ENCODE results near the gene NRL.
A peak's percentile ranks its signal among the peaks of the same experiment; 100 is the strongest.
"Not testable (repeated sequence)": the region's sequence is repeated elsewhere in the genome, so short reads cannot be mapped to it uniquely, and the experiment has no call there.

NRL gene

DNA sequence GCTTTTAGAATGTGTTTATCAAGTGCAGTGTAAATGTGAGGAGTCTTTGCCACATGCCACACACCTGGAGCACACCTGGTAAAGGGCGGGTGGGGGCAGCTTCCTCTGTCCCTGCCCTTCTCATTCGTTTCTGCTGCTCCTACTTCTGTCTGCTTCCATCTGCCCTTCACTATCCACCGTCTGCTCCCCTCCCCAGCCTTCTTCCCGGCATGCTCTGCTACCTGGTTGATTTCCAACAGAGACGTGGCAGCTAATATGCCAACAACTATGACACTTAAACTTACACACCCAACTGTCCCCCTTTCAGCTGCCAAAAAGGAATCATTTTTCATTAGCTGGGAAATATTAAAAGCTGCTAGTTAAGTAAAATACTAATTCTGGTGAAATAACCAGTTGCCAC is 72.0 kb downstream of the NRL start:
- H3K4me3 ChIP-seq (ENCODE audit: low read length), result no peak overlapping the region
- no peaks in the 10 kb centered on the region for H3K27me3 ChIP-seq (ENCODE audit: low read depth, low read length)
- H3K79me2 ChIP-seq (ENCODE audit: low read length), result no peaks in the 10 kb centered on the region
- peaks cover 2% of the 10 kb centered on the region; the same call in 1 of the 2 replicates for H3K4me1 ChIP-seq (ENCODE audit: low read length)
- no peak overlapping the region for H3K4me2 ChIP-seq (ENCODE audit: low read length)
- no peak overlapping the region for H3K9ac ChIP-seq (ENCODE audit: low read length)
- H3K36me3 ChIP-seq (replicated peaks; ENCODE audit: low read depth, low read length), result no peaks in the 10 kb centered on the region
- no peak for TF ChIP-seq EZH2phosphoT487 (IDR thresholded peaks at IDR 0.05; ENCODE audit: low read depth)
- TF ChIP-seq, protein P1, sequence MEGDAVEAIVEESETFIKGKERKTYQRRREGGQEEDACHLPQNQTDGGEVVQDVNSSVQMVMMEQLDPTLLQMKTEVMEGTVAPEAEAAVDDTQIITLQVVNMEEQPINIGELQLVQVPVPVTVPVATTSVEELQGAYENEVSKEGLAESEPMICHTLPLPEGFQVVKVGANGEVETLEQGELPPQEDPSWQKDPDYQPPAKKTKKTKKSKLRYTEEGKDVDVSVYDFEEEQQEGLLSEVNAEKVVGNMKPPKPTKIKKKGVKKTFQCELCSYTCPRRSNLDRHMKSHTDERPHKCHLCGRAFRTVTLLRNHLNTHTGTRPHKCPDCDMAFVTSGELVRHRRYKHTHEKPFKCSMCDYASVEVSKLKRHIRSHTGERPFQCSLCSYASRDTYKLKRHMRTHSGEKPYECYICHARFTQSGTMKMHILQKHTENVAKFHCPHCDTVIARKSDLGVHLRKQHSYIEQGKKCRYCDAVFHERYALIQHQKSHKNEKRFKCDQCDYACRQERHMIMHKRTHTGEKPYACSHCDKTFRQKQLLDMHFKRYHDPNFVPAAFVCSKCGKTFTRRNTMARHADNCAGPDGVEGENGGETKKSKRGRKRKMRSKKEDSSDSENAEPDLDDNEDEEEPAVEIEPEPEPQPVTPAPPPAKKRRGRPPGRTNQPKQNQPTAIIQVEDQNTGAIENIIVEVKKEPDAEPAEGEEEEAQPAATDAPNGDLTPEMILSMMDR (IDR thresholded peaks at IDR 0.05; ENCODE audit: low read depth, low read length), result no peak
- no peak overlapping the region for H3K27ac ChIP-seq (ENCODE audit: low read length)
- no peak overlapping the region for H2AFZ ChIP-seq (ENCODE audit: low read depth, low read length)
- no peaks in the 10 kb centered on the region for H3K9me3 ChIP-seq (ENCODE audit: insufficient read depth, low read length)
- no peaks in the 10 kb centered on the region for H4K20me1 ChIP-seq (ENCODE audit: insufficient read depth, low read length)

DNA sequence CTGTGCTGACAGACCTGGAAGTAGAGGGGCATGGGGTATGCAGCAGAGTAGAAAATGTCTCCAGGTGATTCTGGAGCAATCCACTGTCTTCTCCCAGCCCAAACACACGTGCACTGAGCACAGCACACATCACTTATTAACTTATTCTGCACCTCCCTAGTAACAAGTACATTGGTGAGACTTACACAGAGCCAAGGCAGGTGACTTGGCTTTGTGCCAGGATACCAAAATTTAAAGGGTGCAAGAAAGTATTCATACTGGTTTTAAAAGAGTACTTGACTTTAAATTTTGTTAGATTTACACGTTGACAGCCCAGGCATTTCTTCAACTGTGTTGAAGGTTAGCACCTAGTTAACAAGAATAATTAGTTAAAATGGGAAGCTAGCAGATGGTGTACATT is 74.1 kb downstream of the NRL start:
- H4K20me1 ChIP-seq (ENCODE audit: insufficient read depth, low read length), result no peaks in the 10 kb centered on the region
- no peak overlapping the region for H3K9ac ChIP-seq (ENCODE audit: low read length)
- no peak overlapping the region for H3K4me2 ChIP-seq (ENCODE audit: low read length)
- TF ChIP-seq, protein P1 (IDR thresholded peaks at IDR 0.05; ENCODE audit: low read depth, low read length), result no peak
- no peak for TF ChIP-seq EZH2phosphoT487 (IDR thresholded peaks at IDR 0.05; ENCODE audit: low read depth)
- H3K27ac ChIP-seq (ENCODE audit: low read length), result no peak overlapping the region
- H3K27me3 ChIP-seq (ENCODE audit: low read depth, low read length), result no peaks in the 10 kb centered on the region
- H2AFZ ChIP-seq (ENCODE audit: low read depth, low read length), result no peak overlapping the region
- H3K36me3 ChIP-seq (replicated peaks; ENCODE audit: low read depth, low read length), result no peaks in the 10 kb centered on the region
- H3K4me1 ChIP-seq (ENCODE audit: low read length), result peaks cover 11% of the 10 kb centered on the region
- no peaks in the 10 kb centered on the region for H3K9me3 ChIP-seq (ENCODE audit: insufficient read depth, low read length)
- H3K4me3 ChIP-seq (ENCODE audit: low read length), result no peak overlapping the region
- no peaks in the 10 kb centered on the region for H3K79me2 ChIP-seq (ENCODE audit: low read length)

DNA sequence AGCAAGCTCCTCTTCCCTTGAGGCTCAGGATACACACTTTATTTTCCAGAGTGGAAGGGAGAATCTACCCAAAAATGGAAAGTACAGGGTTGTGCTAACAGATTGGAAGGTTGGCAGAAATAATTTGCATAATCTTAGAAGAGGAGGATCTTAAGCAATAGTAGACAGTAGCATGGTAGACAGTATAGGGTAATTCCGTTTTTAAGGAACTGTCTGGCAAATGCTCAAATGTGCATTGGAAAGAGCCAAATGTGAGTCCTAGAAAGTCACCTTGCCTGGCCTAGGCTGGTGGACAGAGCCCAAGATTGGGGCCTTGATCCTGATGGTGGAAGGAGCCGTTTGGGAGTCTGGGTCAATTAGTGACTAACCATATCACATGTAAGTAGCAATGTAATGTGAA is 76.1 kb downstream of the NRL start:
- H3K79me2 ChIP-seq (ENCODE audit: low read length), result no peaks in the 10 kb centered on the region
- no peak overlapping the region for H3K4me3 ChIP-seq (ENCODE audit: low read length)
- H3K4me1 ChIP-seq (ENCODE audit: low read length), result peaks cover 9% of the 10 kb centered on the region
- H3K27me3 ChIP-seq (ENCODE audit: low read depth, low read length), result no peaks in the 10 kb centered on the region
- no peak overlapping the region for H3K4me2 ChIP-seq (ENCODE audit: low read length)
- H3K36me3 ChIP-seq (replicated peaks; ENCODE audit: low read depth, low read length), result no peaks in the 10 kb centered on the region
- no peak overlapping the region for H3K27ac ChIP-seq (ENCODE audit: low read length)
- H4K20me1 ChIP-seq (ENCODE audit: insufficient read depth, low read length), result no peaks in the 10 kb centered on the region
- no peak overlapping the region for H3K9ac ChIP-seq (ENCODE audit: low read length)
- no peak for TF ChIP-seq EZH2phosphoT487 (IDR thresholded peaks at IDR 0.05; ENCODE audit: low read depth)
- TF ChIP-seq, protein P1 (IDR thresholded peaks at IDR 0.05; ENCODE audit: low read depth, low read length), result no peak
- no peak overlapping the region for H2AFZ ChIP-seq (ENCODE audit: low read depth, low read length)
- H3K9me3 ChIP-seq (ENCODE audit: insufficient read depth, low read length), result no peaks in the 10 kb centered on the region

DNA sequence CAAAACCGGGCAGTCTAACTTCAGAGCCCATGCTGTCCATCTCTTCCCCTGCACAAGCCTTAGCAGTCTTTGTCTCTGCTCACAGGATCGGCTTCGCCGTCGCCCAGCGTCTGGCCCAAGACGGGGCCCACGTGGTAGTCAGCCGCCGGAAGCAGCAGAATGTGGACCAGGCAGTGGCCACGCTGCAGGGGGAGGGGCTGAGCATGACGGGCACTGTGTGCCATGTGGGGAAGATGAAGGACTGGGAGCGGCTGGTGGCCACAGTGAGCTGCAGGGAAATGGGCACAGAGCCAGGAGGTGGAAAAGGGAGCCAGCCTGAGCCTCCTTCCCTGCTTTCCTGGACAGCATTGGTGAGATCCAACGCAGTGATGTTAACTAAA is 77.1 kb downstream of the NRL start:
- Histone ChIP-seq H2AFZ (ENCODE audit: low read depth, low read length) (no peak overlapping the region), H3K4me3 (ENCODE audit: low read length) (no peak overlapping the region), H4K20me1 (ENCODE audit: insufficient read depth, low read length) (no peaks in the 10 kb centered on the region), H3K9ac (ENCODE audit: low read length) (no peak overlapping the region), H3K36me3 (replicated peaks; ENCODE audit: low read depth, low read length) (no peaks in the 10 kb centered on the region), H3K27me3 (ENCODE audit: low read depth, low read length) (no peaks in the 10 kb centered on the region), H3K4me2 (ENCODE audit: low read length) (no peak overlapping the region; the same call in 1 of the 2 replicates), H3K4me1 (ENCODE audit: low read length) (peaks cover 9% of the 10 kb centered on the region), H3K9me3 (ENCODE audit: insufficient read depth, low read length) (no peaks in the 10 kb centered on the region), H3K79me2 (ENCODE audit: low read length) (no peaks in the 10 kb centered on the region), H3K27ac (ENCODE audit: low read length) (no peak overlapping the region)
- no peak for TF ChIP-seq EZH2phosphoT487 (IDR thresholded peaks at IDR 0.05; ENCODE audit: low read depth)
- TF ChIP-seq, protein P1 (IDR thresholded peaks at IDR 0.05; ENCODE audit: low read depth, low read length), result no peak

DNA sequence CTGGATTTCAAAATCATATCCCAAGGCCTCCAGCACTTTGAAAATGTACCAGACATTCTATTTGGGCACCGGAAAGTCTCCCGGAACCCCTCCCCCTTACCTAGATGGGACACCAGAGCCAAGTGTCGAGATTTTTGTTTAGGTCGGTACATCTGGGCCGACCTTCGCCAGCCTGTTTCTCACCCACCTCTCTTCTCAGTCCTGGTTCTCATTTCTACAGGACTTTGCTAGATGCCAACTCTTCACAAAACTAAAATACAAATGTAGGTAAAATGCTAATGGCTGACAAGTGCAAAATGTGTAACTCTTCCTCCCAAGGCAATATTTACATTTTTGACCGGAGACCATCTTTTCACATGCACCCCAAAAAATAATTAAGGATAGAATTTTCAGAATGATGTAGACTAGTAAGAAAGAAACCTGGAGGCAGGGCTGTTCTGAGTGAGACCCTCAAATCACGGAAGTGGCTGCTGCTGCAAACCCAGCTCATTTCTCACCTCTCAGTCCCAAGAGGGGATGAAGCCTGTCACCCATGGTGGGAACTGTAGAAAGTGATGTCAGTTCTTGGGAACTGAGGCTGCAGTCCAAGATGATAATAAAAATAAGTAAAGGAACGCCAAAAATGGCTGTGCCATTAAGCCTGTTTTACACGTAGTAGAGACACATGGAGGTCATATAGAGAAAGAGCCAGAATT is 77.6 kb downstream of the NRL start:
- H3K4me3 ChIP-seq (ENCODE audit: low read length), result peak overlapping the region; percentile 85
- not testable (repeated sequence) for H3K4me1 ChIP-seq (ENCODE audit: low read length)

More for the DNA sequence above, 77.6 kb downstream of the NRL start:
- H3K36me3 ChIP-seq (replicated peaks; ENCODE audit: low read depth, low read length); H4K20me1 ChIP-seq (ENCODE audit: insufficient read depth, low read length); H3K27ac ChIP-seq (ENCODE audit: low read length); H3K27me3 ChIP-seq (ENCODE audit: low read depth, low read length); H3K9me3 ChIP-seq (ENCODE audit: insufficient read depth, low read length); H3K79me2 ChIP-seq (ENCODE audit: low read length): not testable (repeated sequence)
- H3K9ac ChIP-seq (ENCODE audit: low read length), result peak overlapping the region; percentile 77
- H3K4me2 ChIP-seq (ENCODE audit: low read length), result peak overlapping the region; percentile 90
- H2AFZ ChIP-seq (ENCODE audit: low read depth, low read length), result peak overlapping the region; percentile 99
